HTR-8/SVneo (cell line): Measurements from ENCODE around the gene CDH20.

Source experiments
- DNase-seq: peaks from one replicate; pipeline ENCODE4 v3.0.0; 2011; ENCODE audit warnings: low spot score, mixed read lengths; ENCODE audit not compliant: insufficient read length
- FAIRE-seq: peaks from 2 replicates; lab custom pipeline; 2011; peaks lifted over from hg19 to GRCh38; lab: Jason Lieb, UNC

Gene CDH20

DNA sequence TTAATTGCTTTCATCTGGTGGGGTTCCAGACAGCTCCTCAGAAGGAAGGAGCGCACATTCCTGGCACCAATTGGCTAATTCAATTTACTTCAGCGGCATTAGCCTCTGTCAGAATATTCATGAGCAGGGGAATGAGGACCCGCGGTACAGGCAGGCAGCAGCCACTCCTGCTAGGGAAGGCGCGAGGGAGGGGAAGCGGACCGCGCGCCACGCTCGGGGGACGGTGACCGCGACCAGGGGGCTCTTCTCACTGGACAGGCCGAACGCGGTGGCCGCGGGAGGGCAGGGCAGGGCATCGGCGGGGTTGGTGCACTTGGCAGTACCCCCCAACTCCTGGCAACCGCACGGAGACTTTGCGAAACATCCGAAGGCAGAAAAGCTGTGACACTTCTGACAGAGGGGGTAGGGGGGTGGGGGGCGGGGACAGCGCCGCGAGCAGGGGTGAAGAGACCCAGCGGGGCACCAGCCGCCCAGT is at the start of gene CDH20:
Gene CDH20 (plus strand): TSS at position 160 of the 475 bp plus-strand sequence.
- FAIRE-seq: no peak
- DNase-seq: no peak

- no peak for DNase-seq
- no peak for FAIRE-seq
Measured at GRCh38 chr18:61284039-61284438, 49.2 kb upstream of the CDH20 start.

DNA sequence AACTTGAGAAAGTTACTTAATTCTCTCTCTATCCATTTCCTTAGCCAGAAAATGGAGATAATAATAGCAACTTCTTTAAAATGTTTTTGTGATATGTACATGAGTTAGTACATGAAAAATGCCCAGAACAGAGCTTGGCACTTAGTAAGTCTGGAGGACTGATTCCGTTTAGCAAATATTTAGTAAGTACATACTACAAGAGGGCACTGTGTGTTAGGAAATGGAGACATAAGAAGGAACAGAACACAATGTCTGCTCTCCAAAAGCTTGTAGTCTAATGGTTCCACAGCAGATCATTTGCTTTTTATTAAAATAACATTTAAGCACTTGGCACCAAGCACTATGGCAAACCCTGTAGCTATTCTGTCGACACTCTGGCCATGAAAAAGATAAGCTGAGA is 47.5 kb upstream of the CDH20 start:
- no peak for FAIRE-seq

DNA sequence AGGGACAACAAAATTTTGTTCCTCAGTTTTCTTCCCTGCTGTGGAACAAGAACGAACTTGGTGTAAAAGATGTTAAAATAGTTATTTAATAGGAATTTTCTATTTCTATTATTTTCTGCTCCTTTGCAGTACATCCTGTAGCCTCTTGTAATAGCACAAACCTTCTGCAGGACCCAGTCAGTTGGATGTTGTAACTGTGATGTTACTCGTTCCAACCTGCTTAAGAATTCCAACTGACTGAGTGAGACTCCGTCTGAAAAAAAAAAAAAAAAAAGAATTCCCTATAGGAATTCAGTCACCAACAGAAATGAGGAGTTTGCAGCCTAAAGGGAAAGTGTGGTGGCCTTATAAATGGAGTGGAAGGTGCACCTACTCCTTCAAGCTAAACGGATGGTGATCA is 46.4 kb upstream of the CDH20 start:
- FAIRE-seq (no peak), DNase-seq (no peak)

More for the DNA sequence above, 47.5 kb upstream of the CDH20 start:
- no peak for DNase-seq

- FAIRE-seq: no peak
Measured at GRCh38 chr18:61290616-61291015, 42.6 kb upstream of the CDH20 start.

DNA sequence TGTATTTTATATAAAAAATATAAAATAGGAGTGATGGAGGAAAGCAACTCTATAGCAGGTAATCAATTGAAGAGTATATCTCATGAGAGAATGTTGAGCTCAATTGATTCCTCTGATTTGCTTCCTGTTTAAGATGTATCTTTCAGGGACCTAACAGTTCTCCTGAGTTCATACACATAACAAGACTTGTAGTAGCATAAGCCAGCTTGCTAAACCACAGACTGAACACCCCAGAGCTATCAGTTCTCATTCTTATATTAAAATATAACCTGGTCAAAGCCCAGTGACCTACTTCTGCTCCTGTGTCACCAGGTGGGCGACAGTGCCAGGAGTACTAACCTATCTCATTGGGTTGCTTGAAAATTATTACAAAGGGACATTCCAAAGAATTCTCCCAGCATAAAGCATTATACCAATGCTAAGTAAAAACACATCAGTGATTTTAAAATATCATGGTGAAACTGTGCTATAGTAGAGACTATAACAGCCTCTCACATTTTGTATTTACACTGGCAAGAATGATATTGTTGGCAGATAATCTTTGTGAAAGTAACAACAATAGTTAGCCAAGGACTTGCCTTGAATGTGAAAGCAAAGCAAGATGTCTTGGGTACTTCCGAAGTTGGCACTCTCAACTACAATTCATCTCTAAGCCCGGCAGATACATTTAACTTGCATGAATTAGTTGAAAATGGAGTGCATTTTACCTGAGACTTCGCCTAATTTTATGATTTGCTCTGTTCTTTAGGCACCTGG is 40.8 kb upstream of the CDH20 start:
- no peak for DNase-seq
- no peak for FAIRE-seq

More at GRCh38 chr18:61290616-61291015, 42.6 kb upstream of the CDH20 start:
- DNase-seq: no peak

DNA sequence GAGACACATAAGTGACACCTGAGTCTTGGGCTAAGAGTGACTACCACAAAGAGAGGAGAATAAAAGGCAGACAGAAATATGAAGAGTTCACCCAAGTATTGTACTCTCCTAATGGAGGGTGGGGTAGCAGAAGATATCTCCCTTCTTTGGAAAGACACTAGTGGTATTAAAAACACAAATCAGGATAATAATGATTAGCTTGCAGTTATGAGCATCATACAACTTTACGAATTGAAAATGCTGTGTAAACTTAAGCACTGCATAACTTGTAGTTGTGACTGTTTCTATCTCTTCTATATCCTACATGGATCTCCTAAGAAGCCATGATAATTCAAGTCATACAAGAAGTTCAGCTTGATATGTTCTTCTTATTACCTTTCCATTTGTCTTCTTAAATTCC is 38.1 kb upstream of the CDH20 start:
- no peak for FAIRE-seq
- DNase-seq: no peak

- no peak for DNase-seq
- FAIRE-seq: no peak
Measured at GRCh38 chr18:61308004-61308403, 25.2 kb upstream of the CDH20 start.

GRCh38 chr18:61308795-61309393 is 24.3 kb upstream of the CDH20 start:
- DNase-seq: no peak
- no peak for FAIRE-seq

- FAIRE-seq: no peak
- DNase-seq: peak; percentile 30
Measured at GRCh38 chr18:61322265-61322873, 10.9 kb upstream of the CDH20 start.

GRCh38 chr18:61323951-61324350 is 9.3 kb upstream of the CDH20 start:
- DNase-seq (no peak), FAIRE-seq (no peak)

- FAIRE-seq: no peak
Measured at GRCh38 chr18:61326407-61326806, 6.8 kb upstream of the CDH20 start.

GRCh38 chr18:61329398-61329797 is 3.8 kb upstream of the CDH20 start:
- no peak for FAIRE-seq
- DNase-seq: no peak

More at GRCh38 chr18:61326407-61326806, 6.8 kb upstream of the CDH20 start:
- no peak for DNase-seq

DNA sequence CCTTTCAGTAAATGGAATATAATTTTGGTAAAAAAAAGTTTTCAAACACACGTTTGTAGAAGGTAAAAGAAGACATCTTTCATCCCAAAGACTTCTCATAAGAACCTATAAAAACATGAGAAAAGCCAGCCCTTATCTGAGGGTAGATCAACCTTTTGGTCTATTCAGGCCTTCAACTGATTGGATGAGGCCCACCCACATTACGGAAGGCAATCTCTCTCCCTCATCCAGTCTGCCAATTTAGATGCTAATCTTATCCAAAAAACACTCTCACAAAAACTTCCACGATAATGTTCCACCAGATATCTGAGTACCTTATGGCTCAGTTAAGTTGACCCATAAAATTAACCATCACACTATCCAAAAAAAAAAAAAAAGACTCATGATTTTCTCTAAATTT is 2.2 kb upstream of the CDH20 start:
- DNase-seq (no peak), FAIRE-seq (no peak)

DNA sequence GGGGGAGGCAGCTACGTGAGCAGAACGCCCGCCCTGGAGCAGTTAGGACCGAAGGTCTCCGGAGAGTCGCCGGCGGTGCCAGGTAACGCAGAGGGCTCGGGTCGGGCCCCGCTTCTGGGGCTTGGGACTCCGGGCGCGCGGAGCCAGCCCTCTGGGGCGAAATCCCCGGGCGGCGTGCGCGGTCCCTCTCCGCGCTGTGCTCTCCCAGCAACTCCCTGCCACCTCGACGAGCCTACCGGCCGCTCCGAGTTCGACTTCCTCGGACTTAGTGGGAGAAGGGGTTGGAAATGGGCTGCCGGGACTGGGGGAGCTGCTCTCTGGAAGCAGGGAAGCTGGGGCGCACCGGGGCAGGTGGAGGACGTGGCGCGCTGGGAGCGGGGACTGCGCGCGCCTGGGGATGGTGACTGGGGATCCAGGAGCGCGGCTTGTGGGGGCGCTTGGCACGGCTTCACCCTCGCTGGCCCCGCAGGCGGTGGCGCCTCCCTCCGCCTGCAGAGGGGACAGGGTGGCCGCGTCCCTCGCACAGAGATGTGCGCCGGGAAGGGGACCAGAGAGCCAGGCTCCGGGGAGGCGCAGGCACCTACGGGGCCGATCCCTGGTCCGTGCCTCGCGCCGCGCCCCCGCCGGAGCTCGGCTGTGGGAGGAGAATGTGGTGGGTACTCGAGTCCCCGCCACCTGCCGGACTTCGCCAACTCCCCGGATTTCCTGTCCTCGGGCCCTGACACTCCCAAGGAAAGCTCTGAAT is 688 bp downstream of the CDH20 start:
- no peak for FAIRE-seq
- DNase-seq: no peak

GRCh38 chr18:61334491-61334850 is 1.2 kb downstream of the CDH20 start:
- no peak for FAIRE-seq

GRCh38 chr18:61334951-61335683 is 1.9 kb downstream of the CDH20 start:
- DNase-seq (no peak), FAIRE-seq (no peak)

More at GRCh38 chr18:61334491-61334850, 1.2 kb downstream of the CDH20 start:
- DNase-seq: no peak

DNA sequence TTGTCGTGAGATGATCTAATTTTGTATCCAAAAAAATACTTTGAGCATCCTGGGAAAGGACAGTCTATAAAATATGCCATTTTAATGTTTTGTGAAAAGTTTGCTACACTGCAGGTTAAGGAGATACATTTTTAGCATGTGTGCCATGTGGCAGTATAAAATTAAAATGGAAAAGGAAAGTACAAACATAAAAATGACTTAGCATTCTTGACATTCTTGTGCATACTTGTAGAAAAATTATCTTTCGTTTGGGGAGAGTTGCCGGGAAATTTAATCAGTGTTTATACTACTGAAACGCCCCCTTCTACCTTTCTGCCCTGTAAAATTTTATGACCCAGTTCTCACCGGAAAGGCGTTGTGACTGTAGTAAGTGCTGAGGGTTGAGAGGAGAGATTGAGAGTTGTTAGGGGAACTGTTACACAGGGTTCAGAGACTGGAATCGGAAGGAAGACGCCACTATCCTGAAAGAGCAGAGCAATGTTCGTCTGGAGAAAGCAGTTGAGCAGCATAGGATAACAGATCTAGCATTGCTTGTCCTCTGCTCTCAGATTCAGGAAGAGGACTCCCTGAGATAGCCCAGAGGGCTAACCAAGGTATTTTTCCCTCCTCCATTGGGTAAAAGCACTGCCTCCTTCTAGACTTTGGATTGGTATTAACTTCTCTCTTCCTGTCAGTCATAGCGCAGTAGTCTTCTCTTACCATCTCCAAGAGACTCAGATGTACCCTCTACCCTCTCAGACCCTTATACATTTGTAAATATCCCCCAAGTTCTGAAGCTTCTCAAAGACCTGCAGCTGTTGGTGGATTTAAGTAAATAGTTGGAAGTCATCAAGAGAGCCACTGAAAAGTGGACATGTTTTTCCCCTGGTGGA is 2.7 kb downstream of the CDH20 start:
- no peak for FAIRE-seq
- DNase-seq: no peak

DNA sequence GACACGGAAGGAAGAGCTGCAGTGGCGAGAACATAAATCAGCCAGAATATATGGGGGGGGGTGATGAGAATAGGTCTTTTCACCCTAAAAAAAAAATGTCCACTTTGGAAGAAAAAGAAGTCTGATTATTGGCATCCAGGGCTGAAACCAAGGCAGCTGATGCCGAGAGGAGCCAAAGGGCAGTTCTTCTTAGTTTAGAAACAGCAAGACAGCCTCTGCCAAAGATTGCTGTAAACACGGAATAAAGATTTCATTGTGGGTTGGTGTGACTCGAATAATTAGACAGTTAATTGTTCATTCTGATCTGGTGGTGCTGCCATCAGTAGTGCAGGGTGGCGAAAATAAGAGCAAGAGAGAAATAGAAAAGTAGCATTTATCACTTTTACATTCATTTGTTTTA is 3.5 kb downstream of the CDH20 start:
- DNase-seq (no peak), FAIRE-seq (no peak)
